ENCODE data around the gene RNF166. TPM values are rescaled to one million over a fixed set of nuclear protein-coding genes. Genes with fewer than 3 reads are reported as not detected.
"Not testable (repeated sequence)": the region's sequence is repeated elsewhere in the genome, so short reads cannot be mapped to it uniquely, and the experiment has no call there.

RNF166 gene
- total RNA-seq, 1 donor from 2014 or later = 22.8 TPM

DNA sequence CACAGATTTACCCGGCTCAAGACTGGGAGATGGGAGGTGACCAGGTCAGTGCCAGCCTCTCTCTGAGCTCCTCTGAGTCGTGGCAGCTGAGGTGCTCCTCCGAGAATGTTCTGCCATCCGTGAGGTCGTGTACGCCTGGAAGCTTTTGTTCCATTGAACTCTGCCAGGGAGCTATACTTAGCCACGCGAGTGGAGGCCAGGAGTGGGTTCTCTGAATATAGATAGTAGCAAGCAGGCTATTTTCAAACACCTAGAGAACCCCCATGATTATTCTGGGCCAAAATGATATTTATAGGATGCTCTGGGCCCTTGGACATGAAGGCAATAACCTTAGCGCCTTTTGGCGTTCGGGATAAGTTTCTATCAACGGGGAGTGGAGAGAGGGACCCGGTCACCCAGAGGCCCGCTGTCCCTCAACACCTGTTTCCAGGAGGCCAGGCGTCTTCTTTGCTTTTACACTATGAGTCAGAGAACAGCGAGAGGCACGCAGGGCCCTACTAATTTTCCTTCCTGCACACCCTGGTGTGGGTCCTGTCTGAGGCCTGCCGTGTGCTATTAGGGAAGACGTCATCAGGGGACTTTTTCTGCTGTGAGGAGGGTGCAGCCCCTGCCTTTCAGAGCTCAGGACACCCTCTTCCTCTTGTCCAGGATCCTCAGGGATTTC is 32.4 kb downstream of the RNF166 start:
- no peak for DNase-seq (ENCODE audit: low spot score)

DNA sequence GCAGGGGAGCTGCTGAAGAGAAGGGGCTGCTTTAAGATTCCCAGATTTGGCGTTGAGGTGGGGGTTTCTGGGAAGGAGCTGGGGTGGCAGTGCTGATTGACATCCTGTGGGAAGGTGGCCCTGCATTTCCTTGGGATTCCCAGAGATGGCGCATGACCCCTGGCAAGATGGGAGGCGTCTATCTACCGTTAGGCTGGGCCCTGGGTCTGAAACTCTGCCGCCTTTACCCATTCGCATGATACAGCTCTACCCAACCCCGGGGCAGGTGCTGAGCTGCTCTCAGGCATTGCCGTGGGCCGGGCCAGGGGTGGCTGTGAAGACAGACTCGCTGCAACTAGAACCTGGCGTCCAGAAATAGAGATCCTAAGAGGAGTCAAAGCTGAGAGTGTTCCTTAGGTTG is 33.4 kb downstream of the RNF166 start:
- no peak for DNase-seq (ENCODE audit: low spot score)

DNA sequence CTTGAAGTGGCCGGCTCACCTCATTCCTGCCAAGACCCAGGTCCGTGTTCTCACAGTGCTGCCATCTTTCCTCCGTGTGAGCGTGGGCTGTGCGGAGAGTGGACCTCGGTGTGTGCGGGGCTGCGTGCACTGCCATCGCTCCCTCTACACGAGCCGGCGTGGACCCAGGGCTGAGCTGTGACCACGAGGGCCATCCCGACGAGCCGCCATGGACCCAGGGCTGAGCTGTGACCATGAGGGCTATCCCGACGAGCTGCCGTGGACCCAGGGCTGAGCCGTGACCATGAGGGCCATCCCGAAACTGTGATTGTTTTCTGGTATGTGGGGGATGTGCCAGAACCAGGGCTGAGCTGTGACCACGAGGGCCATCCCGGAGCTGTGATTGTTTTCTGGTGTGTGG is 34.4 kb downstream of the RNF166 start:
- no peak for DNase-seq (ENCODE audit: low spot score)

DNA sequence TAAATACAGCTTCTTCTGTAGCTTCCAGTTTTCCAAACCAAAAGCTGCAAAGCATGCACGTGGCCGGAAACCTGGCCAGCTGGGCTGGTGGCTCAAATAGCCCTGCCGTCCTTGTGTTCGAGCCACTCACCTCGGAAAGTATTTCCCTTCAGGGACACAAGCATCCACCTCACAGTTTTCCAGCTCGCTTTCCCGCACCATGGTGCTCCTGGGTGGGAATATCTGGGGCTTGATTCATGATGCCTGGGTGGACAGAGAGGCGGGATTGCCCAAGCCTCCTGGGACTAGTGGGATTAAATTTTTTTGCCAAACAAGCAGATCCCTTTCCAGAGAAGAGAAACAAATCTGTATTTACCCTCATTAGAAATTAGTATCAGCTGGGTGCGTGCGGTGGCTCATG is 36.2 kb downstream of the RNF166 start:
- DNase-seq (ENCODE audit: low spot score) = no peak

DNA sequence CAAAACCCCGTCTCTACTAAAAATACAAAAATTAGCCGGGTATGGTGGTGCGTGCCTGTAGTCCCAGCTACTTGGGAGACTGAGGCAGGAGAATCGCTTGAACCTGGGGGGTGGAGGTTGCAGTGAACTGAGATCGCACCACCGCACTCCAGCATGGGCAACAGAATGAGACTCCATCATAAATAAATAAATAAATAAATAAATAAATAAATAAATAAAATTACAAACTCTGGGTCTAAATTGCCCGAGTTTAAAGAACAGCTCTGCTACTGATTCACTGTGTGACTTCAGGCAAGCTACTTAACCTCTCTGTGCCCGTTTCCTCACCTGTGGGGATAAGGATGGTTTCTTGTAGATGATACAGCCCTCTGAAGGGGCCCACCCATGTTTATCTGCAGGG is 36.7 kb downstream of the RNF166 start:
- DNase-seq (ENCODE audit: low spot score) = not testable (repeated sequence)

DNA sequence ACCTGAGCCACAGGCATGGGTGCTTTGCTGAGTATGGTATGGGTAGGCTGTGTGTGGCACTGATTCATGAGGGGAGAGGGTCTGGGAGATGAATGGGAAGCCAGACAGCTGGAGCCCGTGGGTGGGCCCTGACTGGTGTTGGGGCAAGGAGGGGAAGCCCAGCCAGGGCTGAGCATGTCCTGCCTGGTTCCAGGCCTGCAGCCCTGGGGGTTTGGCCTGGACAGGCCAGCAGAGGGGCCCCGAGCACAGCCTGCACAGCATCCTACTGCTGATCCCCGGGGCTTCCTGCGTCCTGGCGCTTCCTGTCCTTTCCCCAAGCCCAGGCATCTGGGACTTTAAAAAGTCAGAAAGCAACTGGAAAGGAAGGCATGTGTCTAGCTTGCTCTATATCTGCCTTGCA is 38.7 kb downstream of the RNF166 start:
- DNase-seq (ENCODE audit: low spot score) = no peak

DNA sequence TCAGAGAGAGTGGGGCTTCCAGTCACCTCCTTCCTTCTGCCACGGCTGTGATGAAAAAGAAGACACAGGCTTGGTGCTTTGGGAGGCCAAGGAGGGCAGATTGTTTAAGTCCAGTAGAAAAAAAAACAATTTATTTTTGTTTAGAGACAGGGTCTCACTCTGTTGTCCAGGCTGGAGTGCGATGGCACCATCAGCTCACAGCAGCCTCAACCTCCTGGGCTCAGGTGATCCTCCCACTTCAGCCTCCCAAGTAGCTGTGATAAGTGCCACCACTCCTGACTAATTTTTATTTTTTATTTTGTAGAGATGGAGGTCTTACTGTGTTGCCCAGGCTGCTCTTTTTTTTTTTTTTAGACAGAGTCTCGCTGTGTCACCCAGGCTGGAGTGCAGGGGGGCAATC is 40.6 kb downstream of the RNF166 start:
- DNase-seq (ENCODE audit: low spot score) = no peak

DNA sequence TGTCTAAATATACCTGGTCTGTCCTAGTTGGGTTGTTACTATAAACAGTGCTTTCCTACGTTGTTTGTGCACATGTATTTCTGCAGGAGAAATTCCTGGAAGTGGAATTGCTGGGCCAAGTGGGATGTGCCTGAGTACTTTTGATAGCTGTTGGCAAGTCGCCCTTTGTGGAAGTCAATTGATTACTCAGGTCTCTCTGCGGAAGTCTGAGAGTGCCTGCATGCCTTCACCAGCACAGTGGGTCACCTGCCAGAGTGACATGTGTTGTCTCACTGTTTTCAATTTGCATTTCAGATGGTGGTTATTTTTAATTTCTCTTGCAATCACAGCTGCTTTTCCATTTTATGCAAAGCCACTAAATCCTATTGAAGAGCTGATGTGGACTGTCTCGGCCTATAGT is 41.1 kb downstream of the RNF166 start:
- DNase-seq (ENCODE audit: low spot score) = no peak

DNA sequence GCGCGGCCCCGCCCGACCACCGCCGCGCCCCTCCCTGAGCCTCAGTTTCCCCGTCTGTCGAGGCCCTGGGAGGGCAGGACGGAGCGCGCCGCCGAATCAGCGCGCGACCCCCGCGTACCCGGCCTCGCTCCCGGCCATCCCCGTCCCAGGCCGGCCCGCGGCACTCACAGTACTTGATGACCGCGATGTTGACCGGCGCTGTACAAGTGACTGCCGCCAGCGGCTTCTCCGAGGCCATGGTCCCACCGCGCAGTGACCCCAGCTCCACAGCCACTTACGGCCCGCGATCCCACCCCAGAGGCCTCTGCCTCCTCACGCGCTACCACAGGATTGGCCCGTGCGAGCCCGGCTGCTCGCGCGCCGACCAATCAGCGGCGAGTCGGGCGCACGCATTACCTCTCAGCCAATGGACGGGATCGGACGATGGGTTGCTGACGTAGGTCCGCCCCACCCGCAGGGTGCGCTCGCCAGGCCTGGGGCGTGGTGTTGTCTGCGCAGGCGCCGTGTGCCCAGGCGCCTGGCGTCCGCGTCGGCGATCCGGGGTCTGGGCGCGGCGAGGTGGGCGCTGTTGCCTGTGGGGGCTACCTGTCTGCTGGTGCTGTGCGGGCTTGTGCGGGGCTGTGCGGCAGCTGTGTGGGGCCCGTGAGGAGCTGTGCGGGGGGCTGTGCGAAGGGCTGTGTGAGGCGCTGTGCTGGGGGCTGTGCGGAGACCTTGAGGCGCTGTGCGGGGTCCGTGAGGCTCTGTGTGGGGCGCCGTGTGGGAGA is 43.2 kb downstream of the RNF166 start, which contains the start of gene MVD:
Gene MVD (minus strand): TSS at position 249 of the 764 bp plus-strand sequence. CDS start 11 bp downstream, at position 238.
- peak; percentile 97 for DNase-seq (ENCODE audit: low spot score)

DNA sequence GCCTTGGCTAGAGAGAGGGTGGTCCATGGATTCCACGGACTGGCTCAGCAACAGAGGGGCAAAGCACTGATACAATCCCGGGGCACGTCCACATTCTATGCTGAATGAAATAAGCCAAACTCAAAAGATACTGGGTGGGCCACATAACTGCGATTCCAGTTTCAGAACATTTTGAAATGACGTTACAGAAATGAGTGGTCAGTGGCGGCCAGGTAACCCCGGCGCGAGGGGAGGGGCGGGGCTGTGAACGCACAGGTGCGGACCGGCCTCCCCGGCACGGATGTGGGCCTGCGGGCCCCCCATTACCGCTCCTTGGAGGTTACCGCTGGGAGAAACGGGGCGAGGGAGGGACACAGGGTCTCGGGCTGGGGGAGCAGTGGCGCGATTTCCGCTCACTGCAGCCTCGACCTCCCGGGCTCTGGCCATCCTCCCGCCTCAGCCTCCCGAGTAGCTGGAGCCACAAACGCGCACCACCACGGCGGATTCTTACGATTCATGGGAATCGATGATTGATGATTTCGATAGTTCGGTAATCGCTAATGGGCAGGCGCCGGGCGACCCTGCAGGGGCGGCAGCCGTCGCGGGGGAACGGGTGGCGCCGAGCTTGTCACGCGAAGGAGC is 43.9 kb downstream of the RNF166 start:
- DNase-seq (ENCODE audit: low spot score) = no peak

DNA sequence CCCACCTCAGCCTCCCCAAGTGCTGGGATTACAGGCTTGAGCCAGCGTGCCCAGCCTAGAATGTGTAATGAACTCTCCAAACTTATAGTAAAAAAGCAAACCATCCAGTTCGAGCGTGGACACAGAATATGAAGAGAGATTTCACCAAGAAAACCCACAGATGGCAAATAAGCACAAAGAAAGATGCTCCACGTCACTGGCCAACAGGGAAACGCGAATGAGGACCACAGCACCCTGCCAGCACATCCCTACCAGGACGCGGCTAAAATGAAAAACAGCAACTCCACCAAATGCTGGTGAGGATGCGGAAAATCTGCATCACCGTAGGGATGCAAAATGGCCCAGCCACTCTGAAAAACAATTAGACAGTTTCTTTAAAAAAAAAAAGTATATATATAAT is 44.7 kb downstream of the RNF166 start:
- DNase-seq (ENCODE audit: low spot score) = no peak

DNA sequence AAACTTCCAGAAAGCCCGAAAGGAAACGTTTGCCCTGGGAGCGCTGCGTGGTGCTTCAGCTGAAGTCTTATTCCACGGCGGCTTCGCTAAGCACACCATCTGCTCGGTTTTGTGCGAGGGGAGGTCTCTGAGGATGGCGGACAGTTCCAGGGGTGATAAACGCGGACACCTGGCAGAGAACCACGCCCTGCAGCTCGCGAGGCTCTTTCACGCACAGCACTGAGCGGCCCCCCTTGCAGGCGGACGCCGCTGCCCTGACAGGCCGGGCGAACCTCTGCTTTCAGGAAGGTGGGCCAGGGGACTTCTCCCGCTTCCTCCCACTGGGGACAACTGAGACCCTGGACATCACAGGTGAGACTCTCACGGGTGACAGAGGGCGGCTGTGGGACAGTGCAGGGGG is 47.0 kb downstream of the RNF166 start:
- no peak for DNase-seq (ENCODE audit: low spot score)

DNA sequence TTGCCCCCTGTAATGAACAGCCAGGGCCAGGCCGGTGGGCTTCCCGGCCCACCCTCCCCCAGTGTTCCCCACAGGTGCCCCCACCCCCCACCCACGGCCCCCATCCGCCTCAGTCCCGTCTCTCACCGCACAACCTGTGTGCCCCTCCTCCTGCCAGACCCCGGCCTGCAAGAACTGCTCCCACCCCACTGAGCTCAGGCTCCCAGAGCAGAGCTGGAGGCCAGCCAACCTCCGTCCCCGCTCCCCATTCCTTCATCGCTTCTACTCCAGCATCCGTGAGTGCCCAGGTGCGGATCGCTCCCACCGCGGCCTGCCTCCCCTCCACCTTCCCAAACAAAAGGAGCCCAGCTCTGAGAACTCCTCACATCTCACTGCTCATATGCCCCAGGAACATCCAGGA is 47.5 kb downstream of the RNF166 start:
- DNase-seq (ENCODE audit: low spot score) = no peak

DNA sequence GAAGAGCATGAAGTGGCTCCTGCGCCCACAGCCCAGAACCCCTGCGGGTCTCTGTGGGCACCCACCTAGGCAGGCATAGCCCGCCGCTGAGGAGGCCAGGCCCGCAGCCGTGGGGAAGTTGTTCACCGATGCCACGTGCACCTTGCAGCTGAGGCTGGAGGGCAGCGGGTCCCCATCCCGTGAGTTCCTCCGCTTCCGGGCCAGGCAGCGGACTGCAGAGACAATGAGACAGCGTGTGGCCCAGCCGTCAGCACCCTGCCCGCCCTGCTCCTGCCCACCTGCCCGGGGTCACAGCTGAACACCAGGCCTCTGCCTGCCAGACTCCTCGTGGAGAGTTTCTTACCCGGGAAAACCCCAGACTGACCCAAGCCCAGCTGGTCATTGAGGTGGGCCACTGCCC is 48.8 kb downstream of the RNF166 start:
- no peak for DNase-seq (ENCODE audit: low spot score)

DNA sequence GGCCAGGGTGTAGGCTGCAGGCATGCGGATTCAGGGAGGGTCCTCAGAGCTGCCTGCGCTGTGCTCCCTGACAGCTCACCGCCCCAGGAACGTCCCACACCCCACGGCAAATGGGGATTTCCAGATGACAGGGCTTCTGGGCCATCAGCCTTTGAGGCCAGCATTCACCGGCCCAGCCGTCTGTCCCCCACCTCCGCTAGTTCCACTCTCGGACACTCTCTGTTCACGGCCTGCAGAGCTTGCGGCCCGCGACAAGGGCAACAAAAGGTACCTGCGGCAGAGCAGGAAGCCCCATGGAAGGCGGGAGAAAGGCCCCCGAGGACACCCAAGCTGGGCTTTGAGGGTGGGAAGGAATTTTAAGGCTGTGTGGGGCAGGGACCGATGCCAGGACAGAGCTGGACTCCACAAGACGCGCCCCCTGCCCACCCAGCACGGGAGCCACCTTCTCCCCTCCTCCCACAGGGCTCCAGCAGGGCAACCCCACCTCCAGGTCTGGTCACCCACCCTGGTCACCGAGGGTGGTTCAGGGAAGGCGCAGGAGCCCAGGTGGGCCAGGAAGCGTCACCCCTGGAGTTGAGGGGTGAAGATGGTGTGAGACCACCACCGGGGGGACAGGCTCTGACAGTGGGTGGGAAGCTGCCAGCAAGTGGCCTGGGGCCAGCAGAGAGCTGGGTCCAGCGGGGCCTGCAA is 49.8 kb downstream of the RNF166 start:
- no peak for DNase-seq (ENCODE audit: low spot score)

DNA sequence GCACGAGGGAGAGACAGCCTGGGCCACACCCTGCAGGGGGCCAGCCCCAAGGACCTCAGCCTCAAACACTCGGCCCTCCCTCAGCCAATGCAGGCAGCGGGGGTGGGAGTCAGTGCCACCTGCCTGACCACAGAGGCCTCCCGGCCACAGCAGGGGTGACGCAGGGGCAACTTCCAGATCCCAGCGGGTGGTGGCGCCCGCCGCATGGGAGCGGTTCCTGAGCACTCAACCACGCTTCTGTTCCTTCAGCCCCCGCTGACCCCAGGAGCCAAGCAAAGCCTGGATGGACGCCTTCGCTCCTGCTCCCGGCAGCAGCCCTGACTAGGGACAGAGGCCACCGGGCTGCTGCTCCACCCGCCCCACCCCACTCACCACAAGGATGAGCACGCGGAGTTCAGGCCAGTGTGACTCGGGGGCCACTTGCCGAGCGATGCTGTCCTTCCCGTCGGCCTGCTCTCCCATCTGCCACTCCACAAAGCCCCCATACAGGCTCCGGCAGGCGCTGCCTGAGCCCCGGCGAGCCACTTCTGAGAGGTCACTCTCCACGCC is 50.4 kb downstream of the RNF166 start:
- no peak for DNase-seq (ENCODE audit: low spot score)

DNA sequence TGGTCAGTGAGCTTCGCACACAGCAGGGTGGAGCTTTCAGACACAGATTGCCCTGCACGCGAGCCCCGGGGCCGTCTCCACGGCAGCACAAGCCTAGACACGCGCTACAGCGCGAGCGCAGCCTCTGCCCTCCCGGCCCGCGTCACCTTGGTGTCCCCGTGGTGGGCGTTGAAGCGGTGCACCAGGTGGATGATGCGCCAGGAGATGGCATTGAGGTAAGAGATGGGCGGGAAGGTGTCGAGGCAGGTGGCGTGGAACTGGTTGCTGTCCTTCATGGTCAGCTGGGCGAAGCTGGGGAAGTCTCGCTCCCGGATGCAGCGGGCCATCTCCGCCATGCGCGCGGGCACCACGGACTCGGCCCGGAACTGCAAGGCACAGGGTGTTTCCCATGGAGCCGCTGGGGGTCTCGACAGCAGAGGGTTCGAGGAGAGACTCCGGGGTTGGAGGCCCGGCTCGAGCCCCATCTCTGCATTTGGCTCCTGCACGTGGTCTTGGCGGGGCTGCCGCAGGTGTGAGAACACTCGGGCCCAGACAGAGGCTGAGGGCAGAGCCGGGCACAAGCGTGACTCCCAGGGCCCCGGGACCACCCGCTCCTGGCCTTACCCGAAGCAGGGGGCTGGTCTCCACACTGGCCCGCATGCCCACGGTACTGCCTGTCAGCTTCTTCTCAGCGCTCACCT is 51.0 kb downstream of the RNF166 start:
- DNase-seq (ENCODE audit: low spot score) = no peak

DNA sequence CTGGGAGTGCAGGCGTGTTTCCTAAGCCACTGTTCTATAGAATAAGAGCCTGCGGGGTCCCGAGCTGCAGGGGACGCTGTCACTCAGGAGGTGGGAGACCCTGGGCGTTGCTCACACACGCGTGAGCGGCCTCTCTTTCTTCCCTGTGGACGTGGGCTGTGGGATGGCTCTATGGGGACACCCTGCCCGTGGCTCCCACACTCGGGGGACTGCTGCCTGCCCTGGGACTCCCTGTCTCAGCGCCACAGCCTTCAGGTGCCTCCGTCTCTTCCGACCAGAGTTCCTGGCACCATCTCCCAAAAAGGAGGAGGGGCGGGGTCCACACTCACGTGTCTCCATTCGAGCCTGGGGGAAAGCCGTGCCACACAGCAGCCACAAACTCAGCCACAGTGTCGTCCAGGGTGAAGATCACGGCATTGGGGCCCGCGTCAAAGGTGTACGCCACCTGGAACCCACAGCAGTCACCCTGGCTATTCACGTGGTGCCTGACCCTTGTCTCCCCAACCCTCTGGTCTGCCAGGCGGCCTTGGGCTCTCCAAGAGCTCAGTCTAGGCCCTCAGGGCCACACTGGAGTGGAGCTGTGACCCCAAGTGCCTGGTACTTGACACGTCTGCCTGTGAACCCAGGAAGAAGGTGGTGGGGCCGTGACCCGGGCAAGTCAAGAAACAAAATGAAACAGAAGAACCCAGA is 51.7 kb downstream of the RNF166 start:
- no peak for DNase-seq (ENCODE audit: low spot score)

DNA sequence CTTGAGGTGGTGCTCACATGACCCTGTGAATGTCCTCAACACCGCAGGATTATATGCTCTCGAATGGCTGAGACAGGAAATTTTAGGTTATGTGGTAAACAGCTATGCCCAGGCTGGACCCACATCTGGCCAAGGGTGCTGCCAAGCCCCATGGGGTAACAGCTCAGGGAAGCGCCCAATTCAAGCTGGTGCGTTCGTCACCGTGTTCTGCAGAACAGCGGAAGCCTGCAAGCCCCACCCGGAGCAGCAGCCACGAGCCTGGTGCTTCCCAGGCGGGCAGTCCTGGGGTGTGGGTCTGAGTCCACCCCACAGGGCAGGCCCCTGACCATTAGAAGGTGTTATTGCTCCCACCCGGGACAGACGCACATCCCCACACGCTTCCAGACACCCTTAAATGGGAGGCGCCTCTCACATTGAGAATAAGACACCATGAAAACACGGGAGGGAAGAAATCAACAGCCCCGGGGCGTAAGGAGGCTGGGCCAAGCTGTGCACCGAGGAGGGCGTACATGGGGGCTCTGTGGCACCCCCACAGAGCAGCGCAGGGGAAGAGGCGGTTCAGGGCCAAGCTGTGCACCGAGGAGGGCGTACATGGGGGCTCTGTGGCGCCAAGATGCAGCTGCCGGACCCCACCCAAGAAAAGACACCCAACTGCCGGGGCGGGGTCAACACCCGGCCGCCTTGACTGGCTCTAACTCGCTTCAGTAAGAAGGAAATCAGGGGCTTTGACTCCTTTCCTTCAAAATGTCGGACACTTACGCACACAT is 52.4 kb downstream of the RNF166 start:
- no peak for DNase-seq (ENCODE audit: low spot score)

DNA sequence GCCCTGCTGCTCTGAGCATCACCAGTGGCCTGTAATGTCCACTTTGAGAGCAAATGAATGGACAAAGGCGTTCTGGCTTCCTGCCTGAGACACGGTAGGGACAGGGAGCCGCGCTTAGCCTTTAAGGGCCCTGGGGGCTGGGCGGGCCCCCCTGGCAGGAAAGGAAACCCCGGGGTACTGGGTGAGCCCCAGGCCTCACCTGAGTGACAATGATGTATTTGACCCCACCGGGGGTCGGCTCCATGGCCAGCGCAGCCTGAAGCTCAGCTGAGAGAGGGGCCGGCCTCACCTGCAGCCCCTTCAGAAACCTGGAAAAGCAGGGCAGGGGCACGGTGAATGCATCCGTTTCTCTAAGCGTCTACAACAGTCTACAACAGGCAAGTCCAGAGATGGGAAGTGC is 53.1 kb downstream of the RNF166 start:
- no peak for DNase-seq (ENCODE audit: low spot score)
